GM12874 (cell line): ENCODE data around the gene ARHGAP8.

Experiments
- CTCF ChIP-seq: IDR thresholded peaks from 2 replicates; pipeline ENCODE4 v1.5.1; 2011; ENCODE audit warnings: low read depth, mild to moderate bottlenecking, control low read depth, low read length, moderate library complexity; ENCODE audit not compliant: insufficient read depth

The ARHGAP8 gene

GRCh38 chr22:44727148-44727547, 25.2 kb upstream of the ARHGAP8 start:
- no peak for TF ChIP-seq CTCF

GRCh38 chr22:44727709-44728108, 24.7 kb upstream of the ARHGAP8 start:
- TF ChIP-seq CTCF = no peak

GRCh38 chr22:44728761-44729324, 23.5 kb upstream of the ARHGAP8 start:
- TF ChIP-seq CTCF = no peak

GRCh38 chr22:44729391-44730021, 22.9 kb upstream of the ARHGAP8 start:
- no peak for TF ChIP-seq CTCF

GRCh38 chr22:44730022-44730393, 22.4 kb upstream of the ARHGAP8 start:
- no peak for TF ChIP-seq CTCF

GRCh38 chr22:44730490-44731356, 21.7 kb upstream of the ARHGAP8 start:
- no peak for TF ChIP-seq CTCF

GRCh38 chr22:44731357-44731970, 20.9 kb upstream of the ARHGAP8 start:
- no peak for TF ChIP-seq CTCF
